Left lung (tissue), 10 donors: ENCODE data around the gene NAV3. TPM values are rescaled to one million over a fixed set of nuclear protein-coding genes. Genes with fewer than 3 reads are reported as not detected.

ENCODE experiments used
- ATAC-seq: fragments of 200-7000 bp; cut with Tn5 transposase; one replicate; pipeline ENCODE4 v1.9.1; 2020; ENCODE audit warnings: moderate library complexity
- DNase-seq, 4 donors: peaks; one replicate each; pipeline ENCODE4 v3.0.0-alpha.2; 2013 to 2020
- H3K27ac ChIP-seq, 2 donors: fragments of 200-600 bp; sonication (generic) in 1 of 2; one replicate each; pipeline versions ENCODE4 v1.5.0 to v1.8.0; 2020 to 2021
- H3K27me3 ChIP-seq, 2 donors: fragments of 200-600 bp; sonication (generic) in 1 of 2; one replicate each; pipeline versions ENCODE4 v1.5.0 to v1.8.0; 2020 to 2021
- H3K36me3 ChIP-seq, 2 donors: fragments of 200-600 bp; sonication (generic) in 1 of 2; one replicate each; pipeline versions ENCODE4 v1.5.0 to v1.8.0; 2020 to 2021
- H3K4me1 ChIP-seq, 2 donors: fragments of 200-600 bp; one replicate each; pipeline ENCODE4 v1.8.0; 2021
- H3K4me3 ChIP-seq, 2 donors: fragments of 200-600 bp; sonication (generic) in 1 of 2; one replicate each; pipeline versions ENCODE4 v1.5.0 to v1.8.0; 2020 to 2021; ENCODE audit warnings: mild to moderate bottlenecking in 1 of 2
- H3K9me3 ChIP-seq, 2 donors: fragments of 200-600 bp; sonication (generic) in 1 of 2; one replicate each; pipeline versions ENCODE4 v1.5.0 to v1.8.0; 2020 to 2021
- intact Hi-C, 2 donors: fragments of 100-400 bp; cut with DNase I; formaldehyde crosslinking; loops; one replicate each; pipeline versions ENCODE4 v1.11.2 to v1.14.2; 2022
- polyA plus RNA-seq, 6 donors: library from polyadenylated mRNA; unstranded; fragments of 120-200 nt; gene quantifications; one replicate each; pipeline ENCODE4 v1.2.1, GENCODE V29; 2013; ENCODE audit not compliant: insufficient read length in 6 of 6
- total RNA-seq, 2 donors: library from RNA; stranded (reverse); fragmentation: NEBNext Ultra II Directional; extraction: Animal tissue kit (Norgen Biotek cat#: 25700); gene quantifications; one replicate each; pipeline ENCODE4 v1.2.1, GENCODE V29; 2021
- TF ChIP-seq, protein P1 (sequence below), 2 donors: fragments of 200-600 bp; sonication (generic) in 1 of 2; IDR thresholded peaks; one replicate each; pipeline versions ENCODE4 v1.5.0 to v1.8.0; 2021; ENCODE audit warnings: antibody characterized with exemption in 2 of 2
- donor health status: DM: no; HTN: yes; CAD: no.
- donor health status: DM: no; HTN: no; CAD: no.

NAV3 gene
- total and polyA plus RNA-seq, 8 donors: 5.2 to 10.8 (median 6.8) TPM

DNA sequence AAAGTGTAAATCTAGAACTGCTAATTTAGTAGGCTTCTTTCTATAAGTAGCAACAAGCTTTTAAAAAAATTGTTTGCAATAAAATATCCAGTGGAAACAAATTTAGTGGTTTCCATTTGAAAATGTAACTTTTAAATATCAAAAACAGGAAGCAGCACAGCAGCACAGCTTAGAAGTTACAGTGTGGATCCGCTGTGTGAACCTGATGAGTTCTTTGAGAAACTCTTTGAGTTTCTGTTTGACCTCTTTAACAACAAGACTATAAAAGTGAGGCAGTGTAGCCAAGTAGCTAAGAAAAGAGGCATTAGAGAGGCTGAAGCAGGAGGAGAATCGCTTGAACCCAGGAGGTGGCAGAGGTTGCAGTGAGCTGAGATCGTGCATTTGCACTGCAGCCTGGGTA is 178.3 kb downstream of the NAV3 start:
- Histone ChIP-seq H3K36me3 (no peaks in the 10 kb centered on the region), H3K27me3 (no peaks in the 10 kb centered on the region), H3K4me1 (peaks cover 0 to 3% of the 10 kb centered on the region in 2 donors), H3K9me3 (no peaks in the 10 kb centered on the region), H3K27ac (no peak overlapping the region), H3K4me3 (no peak overlapping the region)
- DNase-seq: no peak
- ATAC-seq: no peak
- TF ChIP-seq, protein P1, sequence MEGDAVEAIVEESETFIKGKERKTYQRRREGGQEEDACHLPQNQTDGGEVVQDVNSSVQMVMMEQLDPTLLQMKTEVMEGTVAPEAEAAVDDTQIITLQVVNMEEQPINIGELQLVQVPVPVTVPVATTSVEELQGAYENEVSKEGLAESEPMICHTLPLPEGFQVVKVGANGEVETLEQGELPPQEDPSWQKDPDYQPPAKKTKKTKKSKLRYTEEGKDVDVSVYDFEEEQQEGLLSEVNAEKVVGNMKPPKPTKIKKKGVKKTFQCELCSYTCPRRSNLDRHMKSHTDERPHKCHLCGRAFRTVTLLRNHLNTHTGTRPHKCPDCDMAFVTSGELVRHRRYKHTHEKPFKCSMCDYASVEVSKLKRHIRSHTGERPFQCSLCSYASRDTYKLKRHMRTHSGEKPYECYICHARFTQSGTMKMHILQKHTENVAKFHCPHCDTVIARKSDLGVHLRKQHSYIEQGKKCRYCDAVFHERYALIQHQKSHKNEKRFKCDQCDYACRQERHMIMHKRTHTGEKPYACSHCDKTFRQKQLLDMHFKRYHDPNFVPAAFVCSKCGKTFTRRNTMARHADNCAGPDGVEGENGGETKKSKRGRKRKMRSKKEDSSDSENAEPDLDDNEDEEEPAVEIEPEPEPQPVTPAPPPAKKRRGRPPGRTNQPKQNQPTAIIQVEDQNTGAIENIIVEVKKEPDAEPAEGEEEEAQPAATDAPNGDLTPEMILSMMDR (IDR thresholded peaks at IDR 0.05): no peak
- intact Hi-C loops: no loop called here

DNA sequence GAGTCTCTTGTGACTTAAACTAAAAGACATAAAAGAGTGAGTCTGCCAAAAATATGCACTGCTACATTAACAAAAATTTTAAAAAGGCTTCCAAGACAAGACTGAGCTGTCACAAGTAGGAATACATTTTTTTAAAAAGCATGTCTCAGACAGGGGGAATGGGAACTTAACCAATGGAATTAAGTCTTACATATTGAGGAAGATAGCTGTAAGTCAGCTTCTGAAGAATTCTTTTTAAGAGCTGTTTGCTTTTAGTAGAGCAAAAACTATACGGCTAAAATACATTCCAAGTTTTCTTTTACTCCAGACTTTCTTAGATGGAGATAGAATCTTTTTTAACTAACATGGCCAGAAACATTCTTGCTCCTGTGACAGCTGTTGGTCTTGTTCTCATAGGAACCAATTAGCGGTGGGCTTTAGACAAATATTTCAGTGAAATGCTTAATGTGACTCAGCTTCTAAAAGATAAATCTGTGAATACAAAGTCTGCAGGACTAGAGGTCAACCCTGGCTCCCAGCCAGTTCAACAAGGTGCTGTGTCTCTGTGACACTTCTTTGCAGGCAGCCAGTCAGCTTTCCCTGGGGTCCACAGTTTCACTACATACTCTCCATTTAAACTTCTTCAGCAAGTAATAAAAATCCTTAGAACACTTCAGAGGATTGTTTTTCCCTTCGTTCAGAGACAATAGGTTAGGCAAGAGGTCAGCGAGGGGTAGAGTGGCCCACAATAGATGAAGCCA is 187.6 kb downstream of the NAV3 start:
- intact Hi-C loops: no loop called here
- Histone ChIP-seq H3K4me3 (no peak overlapping the region), H3K27ac (peak overlapping the region in 1 of 2 donors; percentile 16), H3K27me3 (no peaks in the 10 kb centered on the region), H3K9me3 (no peaks in the 10 kb centered on the region), H3K36me3 (no peaks in the 10 kb centered on the region), H3K4me1 (no peaks in the 10 kb centered on the region)
- ATAC-seq (no peak), DNase-seq (peak in 2 of 4 donors; percentile 10 to 35)
- TF ChIP-seq, protein P1 (IDR thresholded peaks at IDR 0.05): no peak

GRCh38 chr12:78018939-78019338 is 188.2 kb downstream of the NAV3 start:
- Histone ChIP-seq H3K27ac (peak overlapping the region in 1 of 2 donors; percentile 16), H3K36me3 (no peaks in the 10 kb centered on the region), H3K4me1 (no peaks in the 10 kb centered on the region), H3K9me3 (no peaks in the 10 kb centered on the region), H3K27me3 (no peaks in the 10 kb centered on the region), H3K4me3 (no peak overlapping the region)
- DNase-seq (peak in 1 of 4 donors; percentile 36), ATAC-seq (no peak)
- TF ChIP-seq, protein P1 (IDR thresholded peaks at IDR 0.05): no peak
- intact Hi-C loops: no loop called here

- H3K9me3 ChIP-seq: peaks cover 0 to 3% of the 10 kb centered on the region in 2 donors
- H3K27me3 ChIP-seq: no peaks in the 10 kb centered on the region
- no peak overlapping the region for H3K4me3 ChIP-seq
- no peak overlapping the region for H3K27ac ChIP-seq
- H3K4me1 ChIP-seq: no peaks in the 10 kb centered on the region
- ATAC-seq (no peak), DNase-seq (no peak)
- TF ChIP-seq, protein P1 (IDR thresholded peaks at IDR 0.05): no peak
- no peaks in the 10 kb centered on the region for H3K36me3 ChIP-seq
- intact Hi-C loops: no loop called here
Measured at GRCh38 chr12:78028426-78028825, 197.7 kb downstream of the NAV3 start.

DNA sequence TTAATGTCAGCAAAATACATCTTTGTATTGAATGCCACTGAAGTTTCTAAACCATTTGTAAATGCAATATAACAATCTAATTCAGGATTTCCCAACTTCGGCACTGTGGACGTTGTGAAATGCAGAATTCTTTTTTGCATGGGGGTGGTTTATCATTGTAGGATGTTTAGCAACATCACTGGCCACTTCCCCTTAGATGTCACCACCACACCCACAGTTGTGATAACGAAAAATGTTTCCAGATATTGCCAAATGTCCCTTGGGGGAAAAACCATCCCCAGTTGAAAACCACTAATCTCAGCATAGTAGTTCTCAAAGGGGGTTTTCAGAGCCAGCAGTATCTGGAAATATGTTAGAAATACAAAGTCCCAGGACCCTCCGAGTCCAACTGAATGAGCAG is 203.3 kb downstream of the NAV3 start:
- TF ChIP-seq, protein P1 (IDR thresholded peaks at IDR 0.05): no peak
- ATAC-seq: peak; percentile 49
- H3K4me3 ChIP-seq: no peak overlapping the region
- no peaks in the 10 kb centered on the region for H3K27me3 ChIP-seq
- no peaks in the 10 kb centered on the region for H3K4me1 ChIP-seq
- no peaks in the 10 kb centered on the region for H3K36me3 ChIP-seq
- peak in 1 of 4 donors; percentile 8 for DNase-seq
- peak overlapping the region in 1 of 2 donors; percentile 51 for H3K27ac ChIP-seq
- peaks cover 0 to 3% of the 10 kb centered on the region in 2 donors for H3K9me3 ChIP-seq
- intact Hi-C loops: no loop called here
